Measurements from ENCODE around the gene ABAT.
A peak's percentile ranks its signal among the peaks of the same experiment; 100 is the strongest.
"Not testable (repeated sequence)": the region's sequence is repeated elsewhere in the genome, so short reads cannot be mapped to it uniquely, and the experiment has no call there.

The ABAT gene

GRCh38 chr16:8649829-8650554 lies 24.4 kb upstream of the ABAT start:
- DNase-seq (ENCODE audit: low spot score), result no peak

- not testable (repeated sequence) for DNase-seq (ENCODE audit: low spot score)
These were observed 22.5 kb upstream of the ABAT start for GRCh38 chr16:8651958-8652357.

GRCh38 chr16:8655184-8655717 lies 19.2 kb upstream of the ABAT start:
- peak; percentile 50 for DNase-seq (ENCODE audit: low spot score)

- DNase-seq (ENCODE audit: low spot score), result no peak
These were observed 18.0 kb upstream of the ABAT start for GRCh38 chr16:8656376-8656775.

GRCh38 chr16:8660841-8661301 lies 13.5 kb upstream of the ABAT start:
- DNase-seq (ENCODE audit: low spot score), result peak; percentile 67

GRCh38 chr16:8661703-8662102 lies 12.7 kb upstream of the ABAT start:
- DNase-seq (ENCODE audit: low spot score), result no peak

GRCh38 chr16:8663192-8664089 lies 11.0 kb upstream of the ABAT start:
- DNase-seq (ENCODE audit: low spot score), result no peak

GRCh38 chr16:8665529-8665928 lies 8.9 kb upstream of the ABAT start:
- no peak for DNase-seq (ENCODE audit: low spot score)

GRCh38 chr16:8667492-8667891 lies 6.9 kb upstream of the ABAT start:
- no peak for DNase-seq (ENCODE audit: low spot score)

GRCh38 chr16:8668113-8668512 lies 6.3 kb upstream of the ABAT start:
- DNase-seq (ENCODE audit: low spot score), result no peak

GRCh38 chr16:8669481-8669880 lies 4.9 kb upstream of the ABAT start:
- no peak for DNase-seq (ENCODE audit: low spot score)

GRCh38 chr16:8670014-8670560 lies 4.3 kb upstream of the ABAT start:
- DNase-seq (ENCODE audit: low spot score), result no peak

GRCh38 chr16:8673611-8674412 lies 605 bp upstream of the ABAT start:
- no peak for DNase-seq (ENCODE audit: low spot score)

- DNase-seq (ENCODE audit: low spot score), result no peak
These were observed 1.1 kb downstream of the ABAT start for GRCh38 chr16:8675183-8676159.

GRCh38 chr16:8676160-8676547 lies 1.7 kb downstream of the ABAT start:
- no peak for DNase-seq (ENCODE audit: low spot score)

- no peak for DNase-seq (ENCODE audit: low spot score)
These were observed 2.4 kb downstream of the ABAT start for GRCh38 chr16:8676737-8677375.

- DNase-seq (ENCODE audit: low spot score), result no peak
These were observed 3.1 kb downstream of the ABAT start for GRCh38 chr16:8677481-8677880.

GRCh38 chr16:8678068-8678927 lies 3.9 kb downstream of the ABAT start:
- DNase-seq (ENCODE audit: low spot score), result no peak

GRCh38 chr16:8679151-8679550 lies 4.7 kb downstream of the ABAT start:
- no peak for DNase-seq (ENCODE audit: low spot score)
